HTERT RPE-1 (cell line): Measurements from ENCODE around the gene LGALS9C.
"Not testable (repeated sequence)": the region's sequence is repeated elsewhere in the genome, so short reads cannot be mapped to it uniquely, and the experiment has no call there.

Experiments
- in situ Hi-C: fragments of 300-500 bp; cut with MboI; formaldehyde crosslinking; loops from 4 replicates; pipeline ENCODE4 v1.14.3; 2020; ENCODE audit warnings: low sequenced_read_pairs

LGALS9C gene

GRCh38 chr17:18528435-18528834 is 51.8 kb downstream of the LGALS9C start:
- in situ Hi-C loops = not testable (repeated sequence)

GRCh38 chr17:18528899-18529500 is 52.4 kb downstream of the LGALS9C start:
- in situ Hi-C loops = not testable (repeated sequence)

GRCh38 chr17:18530405-18530804 is 53.8 kb downstream of the LGALS9C start:
- in situ Hi-C loops = not testable (repeated sequence)

GRCh38 chr17:18542234-18542633 is 65.6 kb downstream of the LGALS9C start:
- in situ Hi-C loops = not testable (repeated sequence)

GRCh38 chr17:18542907-18543306 is 66.3 kb downstream of the LGALS9C start:
- in situ Hi-C loops = not testable (repeated sequence)
